Panc1 (cell line): ENCODE results near the gene RIC8B. TPM values are rescaled to one million over a fixed set of nuclear protein-coding genes. Genes with fewer than 3 reads are reported as not detected.

Experiments
- ATAC-seq: fragments of 200-7000 bp; cut with Tn5 transposase; 2 replicates; pipeline ENCODE4 v1.9.1; 2020; ENCODE audit warnings: mild to moderate bottlenecking, moderate library complexity
- BruUV-seq: library from RNA; stranded (reverse); fragments of 400-500 nt; replicated peaks from 2 replicates; lab custom pipeline; 2021; lab: Mats Ljungman, UMichigan
- CTCF ChIA-PET: fragments of 300-600 bp; sonication (Branson Sonifier 250); formaldehyde crosslinking; loops from one replicate; lab custom pipeline; 2022; ENCODE audit warnings: antibody characterized with exemption; lab: Charles Lee
- POLR2A ChIA-PET: fragments of 300-600 bp; sonication (Branson Sonifier 250); formaldehyde crosslinking; loops from one replicate; lab custom pipeline; 2022; ENCODE audit warnings: antibody characterized with exemption; lab: Charles Lee
- DNase-seq: peaks from one replicate; pipeline ENCODE4 v3.0.0-alpha.2; 2010; ENCODE audit warnings: low read depth, low spot score
- H3K27ac ChIP-seq: 2 replicates; pipeline ENCODE4 v1.5.1; 2011; ENCODE audit warnings: mild to moderate bottlenecking, low read length, inconsistent platforms
- H3K27me3 ChIP-seq: fragments of 200-500 bp; sonication (Bioruptor generic); 2 replicates; pipeline ENCODE4 v1.6.0; 2014; ENCODE audit warnings: low read length, inconsistent platforms; ENCODE audit not compliant: control insufficient read depth, insufficient read depth
- H3K36me3 ChIP-seq: fragments of 200-500 bp; sonication (Bioruptor generic); 2 replicates; pipeline ENCODE4 v1.5.1; 2014; ENCODE audit warnings: inconsistent platforms, mild to moderate bottlenecking, low read length, moderate library complexity; ENCODE audit not compliant: control insufficient read depth, insufficient read depth
- H3K4me1 ChIP-seq: 2 replicates; pipeline ENCODE4 v1.5.1; 2011; ENCODE audit warnings: inconsistent platforms, mild to moderate bottlenecking, low read length, moderate library complexity; ENCODE audit not compliant: control insufficient read depth, insufficient read depth
- H3K4me3 ChIP-seq, 2 experiments: 2 replicates each; pipeline ENCODE4 v1.5.1; 2011 to 2012; ENCODE audit warnings: low read depth in 2 of 2, low read length in 2 of 2, mild to moderate bottlenecking in 2 of 2, inconsistent platforms in 1 of 2, moderate library complexity in 1 of 2
- H3K9me3 ChIP-seq: fragments of 200-500 bp; sonication (Bioruptor generic); 2 replicates; pipeline ENCODE4 v1.5.1; 2014; ENCODE audit warnings: low read depth, mild to moderate bottlenecking, inconsistent platforms, low read length, moderate library complexity; ENCODE audit not compliant: control insufficient read depth, insufficient read depth
- CTCF ChIP-seq: fragments of 450-650 bp; IDR thresholded peaks from 2 replicates; pipeline ENCODE4 v1.5.1; 2017; ENCODE audit warnings: mild to moderate bottlenecking
- POLR2AphosphoS5 ChIP-seq: IDR thresholded peaks from 2 replicates; pipeline ENCODE4 v1.6.1; 2012; ENCODE audit warnings: mild to moderate bottlenecking, low read depth, low read length, moderate library complexity
- REST ChIP-seq, 2 experiments: IDR thresholded peaks; 2 replicates each; pipeline ENCODE4 v1.6.1; 2011 to 2012; ENCODE audit warnings: low read depth in 2 of 2, control low read depth in 1 of 2, low read length in 1 of 2, mild to moderate bottlenecking in 1 of 2, moderate library complexity in 1 of 2; ENCODE audit not compliant: insufficient read depth in 1 of 2
- SIN3A ChIP-seq: IDR thresholded peaks from 2 replicates; pipeline ENCODE4 v1.6.1; 2012; ENCODE audit warnings: low read depth, mild to moderate bottlenecking, low read length, moderate library complexity, borderline replicate concordance; ENCODE audit not compliant: insufficient read depth
- TCF7L2 ChIP-seq: IDR thresholded peaks from 2 replicates; pipeline ENCODE4 v1.6.1; 2011; ENCODE audit warnings: mild to moderate bottlenecking, low read depth, low read length, inconsistent platforms
- in situ Hi-C: cut with HindIII; loops from 2 replicates; pipeline ENCODE4 v1.10.0; 2016; ENCODE audit warnings: low sequenced_read_pairs, low pct_unique_long_range_greater_than_20kb
- intact Hi-C: fragments of 100-400 bp; cut with micrococcal nuclease; formaldehyde crosslinking; loops from one replicate; pipeline ENCODE4 v1.10.0; 2022; ENCODE audit not compliant: unreplicated experiment
- total RNA-seq: library from RNA; stranded (reverse); gene quantifications from one replicate; pipeline ENCODE4 v1.2.1, GENCODE V29; 2021; ENCODE audit not compliant: unreplicated experiment

The RIC8B gene
- total RNA-seq, 1 experiment from 2014 or later = 16.1 TPM

- peaks cover 2% of the 10 kb centered on the region for H3K36me3 ChIP-seq
These were observed 111.2 kb downstream of the RIC8B start for GRCh38 chr12:106885541-106886249.

GRCh38 chr12:106886932-106887331 is 112.5 kb downstream of the RIC8B start:
- Histone ChIP-seq H3K4me1 (no peaks in the 10 kb centered on the region), H3K4me3 (no peak overlapping the region), H3K27me3 (no peaks in the 10 kb centered on the region), H3K9me3 (no peaks in the 10 kb centered on the region), H3K36me3 (peaks cover 2% of the 10 kb centered on the region), H3K27ac (no peak overlapping the region)
- no peak for DNase-seq
- no peak for TF ChIP-seq CTCF
- no peak for TF ChIP-seq TCF7L2
- TF ChIP-seq SIN3A = no peak
- TF ChIP-seq POLR2AphosphoS5 = no peak
- TF ChIP-seq REST (IDR thresholded peaks at IDR 0.05; ENCODE audit: insufficient read depth in 1 of 2, low read depth in 2 of 2, low read length in 1 of 2) = no peak
- ChIA-PET CTCF (no interaction called here), POLR2A (interaction anchor here (0.6 kb wide), 1 partner anchor 68 kb away, joined by 6 read pairs; no protein-coding TSS in a partner anchor)
- BruUV-seq = no TSS peak
- ATAC-seq = no peak
- intact Hi-C loops (no loop called here), in situ Hi-C loops (no loop called here)

More at GRCh38 chr12:106885541-106886249, 111.2 kb downstream of the RIC8B start:
- no TSS peak for BruUV-seq
- ChIA-PET CTCF (no interaction called here), POLR2A (interaction anchor here (0.7 kb wide), 1 partner anchor 15 kb away, joined by 11 read pairs; no protein-coding TSS in a partner anchor)
- Histone ChIP-seq H3K9me3 (no peaks in the 10 kb centered on the region), H3K27ac (no peak overlapping the region), H3K4me1 (no peaks in the 10 kb centered on the region), H3K27me3 (no peaks in the 10 kb centered on the region), H3K4me3 (no peak overlapping the region)
- ATAC-seq (no peak), DNase-seq (no peak)
- in situ Hi-C loops (no loop called here), intact Hi-C loops (no loop called here)
- TF ChIP-seq SIN3A (no peak), CTCF (no peak), POLR2AphosphoS5 (no peak), REST (IDR thresholded peaks at IDR 0.05; ENCODE audit: insufficient read depth in 1 of 2, low read depth in 2 of 2, low read length in 1 of 2) (no peak), TCF7L2 (no peak)
